ENCODE results near the gene P2RX5.
"Not testable (repeated sequence)": the region's sequence is repeated elsewhere in the genome, so short reads cannot be mapped to it uniquely, and the experiment has no call there.

Gene P2RX5

GRCh38 chr17:3710951-3711383 is 15.0 kb upstream of the P2RX5 start:
- DNase-seq: no peak

- no peak for DNase-seq
Observed at GRCh38 chr17:3708366-3708765, 12.4 kb upstream of the P2RX5 start.

GRCh38 chr17:3705718-3705984 is 9.7 kb upstream of the P2RX5 start:
- not testable (repeated sequence) for DNase-seq

GRCh38 chr17:3704931-3705717 is 9.2 kb upstream of the P2RX5 start:
- DNase-seq: no peak

- not testable (repeated sequence) for DNase-seq
Observed at GRCh38 chr17:3702041-3702539, 6.1 kb upstream of the P2RX5 start.

GRCh38 chr17:3699951-3700350 is 4.0 kb upstream of the P2RX5 start:
- DNase-seq: no peak

GRCh38 chr17:3698139-3698538 is 2.2 kb upstream of the P2RX5 start:
- no peak for DNase-seq

- no peak for DNase-seq
Observed at GRCh38 chr17:3697103-3697476, 1.1 kb upstream of the P2RX5 start.

GRCh38 chr17:3695129-3695722 is 729 bp downstream of the P2RX5 start:
- DNase-seq: no peak

GRCh38 chr17:3693829-3694231 is 2.1 kb downstream of the P2RX5 start:
- DNase-seq: no peak

- no peak for DNase-seq
Observed at GRCh38 chr17:3693141-3693540, 2.8 kb downstream of the P2RX5 start.

- no peak for DNase-seq
Observed at GRCh38 chr17:3692346-3692745, 3.6 kb downstream of the P2RX5 start.

- DNase-seq: no peak
Observed at GRCh38 chr17:3691617-3692067, 4.3 kb downstream of the P2RX5 start.

GRCh38 chr17:3690094-3690715 is 5.8 kb downstream of the P2RX5 start:
- DNase-seq: no peak

- no peak for DNase-seq
Observed at GRCh38 chr17:3689262-3690093, 6.5 kb downstream of the P2RX5 start.

GRCh38 chr17:3688852-3689261 is 7.1 kb downstream of the P2RX5 start:
- no peak for DNase-seq

GRCh38 chr17:3688027-3688553 is 7.9 kb downstream of the P2RX5 start:
- no peak for DNase-seq

GRCh38 chr17:3685174-3685573 is 10.8 kb downstream of the P2RX5 start:
- no peak for DNase-seq

- no peak for DNase-seq
Observed at GRCh38 chr17:3683054-3683511, 12.9 kb downstream of the P2RX5 start.

- no peak for DNase-seq
Observed at GRCh38 chr17:3682033-3682432, 13.9 kb downstream of the P2RX5 start.

- no peak for DNase-seq
Observed at GRCh38 chr17:3681565-3681964, 14.4 kb downstream of the P2RX5 start.

GRCh38 chr17:3681057-3681456 is 14.9 kb downstream of the P2RX5 start:
- no peak for DNase-seq
